H9 (cell line): ENCODE results near the gene POLN. TPM values are rescaled to one million over a fixed set of nuclear protein-coding genes. Genes with fewer than 3 reads are reported as not detected.

Source experiments
- DNase-seq: peaks from one replicate; pipeline ENCODE4 v3.0.0-alpha.2; 2017
- H2AFZ ChIP-seq: one replicate; pipeline ENCODE4 v1.6.1; 2013; ENCODE audit warnings: mild to moderate bottlenecking, low read length, control low read depth, moderate library complexity
- H2AK5ac ChIP-seq: 2 replicates; pipeline ENCODE4 v1.6.1; 2013; ENCODE audit warnings: low read length, control low read depth, mixed read lengths; ENCODE audit not compliant: insufficient read length
- H2BK120ac ChIP-seq: one replicate; pipeline ENCODE4 v1.6.1; 2013; ENCODE audit warnings: low read depth, mild to moderate bottlenecking, low read length, control low read depth, inconsistent platforms; ENCODE audit not compliant: poor library complexity, severe bottlenecking
- H2BK12ac ChIP-seq: 2 replicates; pipeline ENCODE4 v1.6.1; 2013; ENCODE audit warnings: low read length, control low read depth, mixed read lengths, low read depth; ENCODE audit not compliant: insufficient read length
- H2BK15ac ChIP-seq: 2 replicates; pipeline ENCODE4 v1.6.1; 2013; ENCODE audit warnings: low read depth, low read length, control low read depth
- H2BK20ac ChIP-seq: one replicate; pipeline ENCODE4 v1.6.1; 2013; ENCODE audit warnings: low read depth, mild to moderate bottlenecking, low read length, control low read depth, inconsistent platforms; ENCODE audit not compliant: poor library complexity, severe bottlenecking
- H2BK5ac ChIP-seq: 2 replicates; pipeline ENCODE4 v1.6.1; 2013; ENCODE audit warnings: low read length, control low read depth, mixed read lengths; ENCODE audit not compliant: insufficient read length
- H3K14ac ChIP-seq: 2 replicates; pipeline ENCODE4 v1.6.1; 2013; ENCODE audit warnings: low read length, control low read depth; ENCODE audit not compliant: insufficient read depth
- H3K18ac ChIP-seq: 2 replicates; pipeline ENCODE4 v1.6.1; 2013; ENCODE audit warnings: low read depth, mild to moderate bottlenecking, mixed read lengths, low read length, control low read depth; ENCODE audit not compliant: insufficient read length
- H3K23ac ChIP-seq: 2 replicates; pipeline ENCODE4 v1.6.1; 2013; ENCODE audit warnings: low read length, control low read depth, mixed read lengths, low read depth; ENCODE audit not compliant: insufficient read length
- H3K23me2 ChIP-seq: 2 replicates; pipeline ENCODE4 v1.6.1; 2013; ENCODE audit warnings: low read depth, mild to moderate bottlenecking, mixed read lengths, low read length, control low read depth; ENCODE audit not compliant: insufficient read length, poor library complexity, severe bottlenecking
- H3K27ac ChIP-seq: 2 replicates; pipeline ENCODE4 v1.5.1; 2013; ENCODE audit warnings: low read length, control low read depth, mixed read lengths, low read depth; ENCODE audit not compliant: insufficient read length
- H3K27me3 ChIP-seq: 2 replicates; pipeline ENCODE4 v1.6.1; 2013; ENCODE audit warnings: low read length, control low read depth, inconsistent platforms; ENCODE audit not compliant: insufficient read depth
- H3K4ac ChIP-seq: 2 replicates; pipeline ENCODE4 v1.6.1; 2013; ENCODE audit warnings: low read depth, mild to moderate bottlenecking, control low read depth, inconsistent platforms, low read length, moderate library complexity
- H3K4me1 ChIP-seq: 2 replicates; pipeline ENCODE4 v1.6.1; 2013; ENCODE audit warnings: low read length, control low read depth, inconsistent platforms; ENCODE audit not compliant: insufficient read depth
- H3K4me2 ChIP-seq: 2 replicates; pipeline ENCODE4 v1.6.1; 2013; ENCODE audit warnings: low read length, control low read depth, mixed read lengths; ENCODE audit not compliant: insufficient read length, insufficient read depth
- H3K56ac ChIP-seq: 2 replicates; pipeline ENCODE4 v1.6.1; 2013; ENCODE audit warnings: low read depth, mild to moderate bottlenecking, mixed read lengths, low read length, control low read depth; ENCODE audit not compliant: insufficient read length
- H3K79me1 ChIP-seq: 2 replicates; pipeline ENCODE4 v1.6.1; 2013; ENCODE audit warnings: low read depth, mild to moderate bottlenecking, moderate library complexity, low read length, control low read depth, inconsistent platforms; ENCODE audit not compliant: insufficient read depth, poor library complexity, severe bottlenecking
- H3K79me2 ChIP-seq: 2 replicates; pipeline ENCODE4 v1.6.1; 2013; ENCODE audit warnings: low read length, control low read depth, inconsistent platforms; ENCODE audit not compliant: insufficient read depth
- H3K9ac ChIP-seq: 2 replicates; pipeline ENCODE4 v1.6.1; 2013; ENCODE audit warnings: low read length, control low read depth, mixed read lengths; ENCODE audit not compliant: insufficient read length; ENCODE audit errors: extremely low read depth
- H3K9me3 ChIP-seq: one replicate; pipeline ENCODE4 v1.6.1; 2013; ENCODE audit warnings: low read depth, low read length, inconsistent platforms; ENCODE audit not compliant: control insufficient read depth
- H3T11ph ChIP-seq: one replicate; pipeline ENCODE4 v1.6.1; 2013; ENCODE audit warnings: mild to moderate bottlenecking, low read length, control low read depth, inconsistent platforms
- H4K20me1 ChIP-seq: one replicate; pipeline ENCODE4 v1.6.1; 2013; ENCODE audit not compliant: control insufficient read depth, insufficient read length, insufficient read depth
- H4K5ac ChIP-seq: 2 replicates; pipeline ENCODE4 v1.6.1; 2013; ENCODE audit warnings: low read depth, mild to moderate bottlenecking, mixed read lengths, low read length, control low read depth; ENCODE audit not compliant: insufficient read length
- H4K8ac ChIP-seq: replicated peaks from 2 replicates; pipeline ENCODE4 v1.6.1; 2013; ENCODE audit warnings: low read length, control low read depth, mixed read lengths, low read depth; ENCODE audit not compliant: insufficient read length
- H4K91ac ChIP-seq: 2 replicates; pipeline ENCODE4 v1.6.1; 2013; ENCODE audit warnings: low read depth, mild to moderate bottlenecking, moderate library complexity, mixed read lengths, low read length, control low read depth; ENCODE audit not compliant: insufficient read length
- H3K27ac Mint-ChIP-seq, 3 experiments: 2 replicates in 2 of 3; 3 replicates in 1 of 3; pipeline ENCODE4 v1.8.0; 2020 to 2021; ENCODE audit warnings: mixed read lengths in 3 of 3, mild to moderate bottlenecking in 1 of 3, moderate library complexity in 1 of 3
- H3K27me3 Mint-ChIP-seq: 2 replicates; pipeline ENCODE4 v1.8.0; 2021; ENCODE audit warnings: low read depth, mild to moderate bottlenecking, moderate library complexity, mixed read lengths
- H3K36me3 Mint-ChIP-seq, 3 experiments: 2 replicates in 2 of 3; 3 replicates in 1 of 3; pipeline ENCODE4 v1.8.0; 2020 to 2021; ENCODE audit warnings: low read depth in 3 of 3, mixed read lengths in 3 of 3; ENCODE audit not compliant: insufficient read depth in 1 of 3
- H3K4me1 Mint-ChIP-seq, 2 experiments: 2 replicates each; pipeline ENCODE4 v1.8.0; 2020; ENCODE audit warnings: mixed read lengths in 2 of 2
- H3K4me3 Mint-ChIP-seq, 2 experiments: 2 replicates in 1 of 2; 3 replicates in 1 of 2; pipeline ENCODE4 v1.8.0; 2020 to 2021; ENCODE audit warnings: mild to moderate bottlenecking in 2 of 2, mixed read lengths in 2 of 2, moderate library complexity in 1 of 2
- H3K9me3 Mint-ChIP-seq, 2 experiments: 2 replicates in 1 of 2; 3 replicates in 1 of 2; pipeline ENCODE4 v1.8.0; 2020; ENCODE audit warnings: mild to moderate bottlenecking in 2 of 2, mixed read lengths in 2 of 2, moderate library complexity in 1 of 2
- CTCF ChIP-seq: fragments of 200-600 bp; sonication (generic); conservative IDR thresholded peaks from 3 replicates; pipeline ENCODE4 v1.8.0; 2021; ENCODE audit warnings: antibody characterized with exemption, mild to moderate bottlenecking
- WGBS: extraction: QIAGEN DNeasy Blood & Tissue Kit; methylation state at CpG from one replicate; pipeline ENCODE4 v1.1.7; 2013; ENCODE audit warnings: missing lambda C conversion rate, low lambda C conversion rate, mixed read lengths; ENCODE audit not compliant: insufficient read length; ENCODE audit errors: extremely low coverage; 5-methylcytosine and 5-hydroxymethylcytosine counted together
- total RNA-seq: library from RNA; stranded (reverse); gene quantifications from 2 replicates; pipeline ENCODE4 v1.2.1, GENCODE V29; 2021

Gene POLN
- total RNA-seq, 1 experiment from 2014 or later = 0.74 TPM

- Mint-ChIP-seq H3K4me1 (no peaks in the 10 kb centered on the region), H3K27ac (no peak overlapping the region; a peak in 1 of 7 replicates), H3K9me3 (no peaks in the 10 kb centered on the region), H3K36me3 (no peaks in the 10 kb centered on the region; a peak in 1 of 7 replicates), H3K27me3 (peaks cover 2% of the 10 kb centered on the region; the same call in 1 of the 2 replicates), H3K4me3 (no peak overlapping the region)
- Histone ChIP-seq H4K20me1 (no peaks in the 10 kb centered on the region), H4K91ac (no peak overlapping the region), H2AFZ (no peak overlapping the region), H3K4me2 (no peak overlapping the region), H3K23me2 (no peaks in the 10 kb centered on the region), H3K23ac (no peak overlapping the region), H3K4ac (no peak overlapping the region), H3K79me2 (no peaks in the 10 kb centered on the region), H3T11ph (no peak overlapping the region), H2BK12ac (no peak overlapping the region), H3K27ac (no peak overlapping the region), H3K79me1 (no peaks in the 10 kb centered on the region), H3K4me1 (no peaks in the 10 kb centered on the region), H2BK15ac (no peak overlapping the region), H2BK5ac (no peak overlapping the region), H3K18ac (no peak overlapping the region), H3K9me3 (no peaks in the 10 kb centered on the region), H4K8ac (no peak overlapping the region), H3K9ac (no peak overlapping the region), H3K27me3 (no peaks in the 10 kb centered on the region), H3K56ac (no peak overlapping the region), H3K14ac (no peak overlapping the region), H2BK120ac (no peak overlapping the region), H2AK5ac (no peak overlapping the region), H2BK20ac (no peak overlapping the region), H4K5ac (no peak overlapping the region)
- no peak for DNase-seq
- WGBS = no CpG with 5 or more reads among the region's 4 CpGs
- TF ChIP-seq CTCF = no peak
Measured at GRCh38 chr4:2172161-2172560, 69.8 kb downstream of the POLN start.
